Measurements from ENCODE around the gene SYNDIG1.

Gene SYNDIG1

GRCh38 chr20:24585796-24586522 is 116.5 kb downstream of the SYNDIG1 start:
- no peak for DNase-seq (ENCODE audit: low read depth)
- no peak overlapping the region for H3K4me3 ChIP-seq (ENCODE audit: low read depth, low read length)
- in situ Hi-C loops (cut with HindIII; ENCODE audit: low sequenced_read_pairs): no loop called here
- no peak for TF ChIP-seq CTCF (IDR thresholded peaks at IDR 0.05; ENCODE audit: low read depth, low read length, missing control alignments)

GRCh38 chr20:24586523-24586840 is 117.1 kb downstream of the SYNDIG1 start:
- DNase-seq (ENCODE audit: low read depth): no peak
- in situ Hi-C loops (cut with HindIII; ENCODE audit: low sequenced_read_pairs): no loop called here
- no peak overlapping the region for H3K4me3 ChIP-seq (ENCODE audit: low read depth, low read length)
- TF ChIP-seq CTCF (IDR thresholded peaks at IDR 0.05; ENCODE audit: low read depth, low read length, missing control alignments): no peak

GRCh38 chr20:24587384-24588046 is 118.1 kb downstream of the SYNDIG1 start:
- in situ Hi-C loops (cut with HindIII; ENCODE audit: low sequenced_read_pairs): no loop called here
- no peak for DNase-seq (ENCODE audit: low read depth)
- H3K4me3 ChIP-seq (ENCODE audit: low read depth, low read length): no peak overlapping the region
- no peak for TF ChIP-seq CTCF (IDR thresholded peaks at IDR 0.05; ENCODE audit: low read depth, low read length, missing control alignments)

GRCh38 chr20:24588047-24588635 is 118.7 kb downstream of the SYNDIG1 start:
- in situ Hi-C loops (cut with HindIII; ENCODE audit: low sequenced_read_pairs): no loop called here
- no peak for DNase-seq (ENCODE audit: low read depth)
- no peak overlapping the region for H3K4me3 ChIP-seq (ENCODE audit: low read depth, low read length)
- no peak for TF ChIP-seq CTCF (IDR thresholded peaks at IDR 0.05; ENCODE audit: low read depth, low read length, missing control alignments)

- no peak for TF ChIP-seq CTCF (IDR thresholded peaks at IDR 0.05; ENCODE audit: low read depth, low read length, missing control alignments)
- in situ Hi-C loops (cut with HindIII; ENCODE audit: low sequenced_read_pairs): no loop called here
- no peak overlapping the region for H3K4me3 ChIP-seq (ENCODE audit: low read depth, low read length)
- DNase-seq (ENCODE audit: low read depth): no peak
Observed at GRCh38 chr20:24588725-24589340, 119.4 kb downstream of the SYNDIG1 start.

GRCh38 chr20:24589381-24589780 is 120.0 kb downstream of the SYNDIG1 start:
- TF ChIP-seq CTCF (IDR thresholded peaks at IDR 0.05; ENCODE audit: low read depth, low read length, missing control alignments): no peak
- in situ Hi-C loops (cut with HindIII; ENCODE audit: low sequenced_read_pairs): no loop called here
- H3K4me3 ChIP-seq (ENCODE audit: low read depth, low read length): no peak overlapping the region
- DNase-seq (ENCODE audit: low read depth): no peak

Data from astrocyte of the cerebellum (primary cell).